Measurements from ENCODE around the gene PDCD7. TPM values are rescaled to one million over a fixed set of nuclear protein-coding genes. Genes with fewer than 3 reads are reported as not detected.

Gene PDCD7
- total RNA-seq, 1 donor from 2014 or later = 22.3 TPM

DNA sequence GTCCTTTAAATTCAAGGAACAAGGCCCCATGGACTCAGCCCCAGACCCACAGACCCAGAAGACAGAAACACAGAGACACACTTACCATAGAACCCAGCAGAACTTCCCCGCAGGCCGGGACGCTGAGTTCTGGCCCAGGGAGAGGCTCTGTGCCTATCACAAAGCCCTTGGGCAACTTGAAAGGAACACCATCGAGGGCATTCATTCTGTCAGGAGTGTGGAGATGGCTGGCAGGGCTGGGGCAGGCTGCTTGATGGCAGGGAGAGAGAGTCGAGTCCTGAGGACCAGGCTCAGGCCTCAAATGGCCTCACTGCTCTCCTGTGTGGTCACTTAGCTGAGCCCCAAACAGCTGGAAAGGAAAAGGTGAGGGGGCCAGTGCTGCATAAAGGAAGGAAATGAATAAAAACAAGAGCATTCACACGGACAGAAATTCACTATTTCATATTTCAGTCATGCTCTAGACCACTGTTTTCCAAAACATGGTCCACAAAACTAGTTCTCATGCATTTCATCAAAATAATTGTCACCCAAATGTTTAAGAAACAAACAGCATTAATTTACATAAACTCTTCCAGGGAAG, 27.5 kb downstream of the PDCD7 start:
- Mint-ChIP-seq H3K27me3 (ENCODE audit: unreplicated experiment) (no peaks in the 10 kb centered on the region), H3K4me3 (ENCODE audit: unreplicated experiment) (no peak overlapping the region), H3K27ac (ENCODE audit: unreplicated experiment) (no peak overlapping the region), H3K9me3 (ENCODE audit: unreplicated experiment) (no peaks in the 10 kb centered on the region), H3K36me3 (ENCODE audit: unreplicated experiment) (peaks cover 31% of the 10 kb centered on the region), H3K4me1 (ENCODE audit: unreplicated experiment) (peaks cover 7% of the 10 kb centered on the region)
- no peak for DNase-seq (ENCODE audit: extremely low spot score, unreplicated experiment)
- TF ChIP-seq CTCF (IDR thresholded peaks at IDR 0.05) = no peak

GRCh38 chr15:65105038-65105437, 28.6 kb downstream of the PDCD7 start:
- peaks cover 2% of the 10 kb centered on the region for H3K4me1 Mint-ChIP-seq (ENCODE audit: unreplicated experiment)
- H3K27me3 Mint-ChIP-seq (ENCODE audit: unreplicated experiment) = no peaks in the 10 kb centered on the region
- DNase-seq (ENCODE audit: extremely low spot score, unreplicated experiment) = no peak
- H3K27ac Mint-ChIP-seq (ENCODE audit: unreplicated experiment) = no peak overlapping the region
- no peak for TF ChIP-seq CTCF (IDR thresholded peaks at IDR 0.05)
- H3K36me3 Mint-ChIP-seq (ENCODE audit: unreplicated experiment) = peaks cover 35% of the 10 kb centered on the region
- no peaks in the 10 kb centered on the region for H3K9me3 Mint-ChIP-seq (ENCODE audit: unreplicated experiment)
- no peak overlapping the region for H3K4me3 Mint-ChIP-seq (ENCODE audit: unreplicated experiment)

DNA sequence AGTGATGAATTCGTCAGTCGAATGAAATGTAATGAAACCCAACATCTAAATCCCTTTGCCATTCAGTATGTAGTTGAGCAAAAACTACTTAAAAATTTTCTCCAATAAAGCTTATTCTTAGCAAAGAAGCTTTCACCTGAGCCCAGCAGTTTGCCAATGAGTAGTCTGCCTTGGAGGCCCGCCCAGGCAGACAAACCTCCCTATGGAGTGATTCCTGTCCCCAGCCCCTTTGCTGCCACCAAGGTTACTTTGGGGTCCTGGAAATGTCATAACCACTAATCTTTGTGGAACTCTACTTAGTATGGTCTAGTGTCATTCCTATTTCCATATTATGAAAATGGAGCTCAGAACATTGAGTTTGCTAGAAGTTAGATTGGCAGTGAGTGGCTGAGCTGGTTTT, 30.7 kb downstream of the PDCD7 start:
- Mint-ChIP-seq H3K36me3 (ENCODE audit: unreplicated experiment) (peaks cover 43% of the 10 kb centered on the region), H3K27ac (ENCODE audit: unreplicated experiment) (no peak overlapping the region), H3K4me1 (ENCODE audit: unreplicated experiment) (peaks cover 2% of the 10 kb centered on the region), H3K9me3 (ENCODE audit: unreplicated experiment) (no peaks in the 10 kb centered on the region), H3K4me3 (ENCODE audit: unreplicated experiment) (no peak overlapping the region), H3K27me3 (ENCODE audit: unreplicated experiment) (no peaks in the 10 kb centered on the region)
- no peak for DNase-seq (ENCODE audit: extremely low spot score, unreplicated experiment)
- no peak for TF ChIP-seq CTCF (IDR thresholded peaks at IDR 0.05)

DNA sequence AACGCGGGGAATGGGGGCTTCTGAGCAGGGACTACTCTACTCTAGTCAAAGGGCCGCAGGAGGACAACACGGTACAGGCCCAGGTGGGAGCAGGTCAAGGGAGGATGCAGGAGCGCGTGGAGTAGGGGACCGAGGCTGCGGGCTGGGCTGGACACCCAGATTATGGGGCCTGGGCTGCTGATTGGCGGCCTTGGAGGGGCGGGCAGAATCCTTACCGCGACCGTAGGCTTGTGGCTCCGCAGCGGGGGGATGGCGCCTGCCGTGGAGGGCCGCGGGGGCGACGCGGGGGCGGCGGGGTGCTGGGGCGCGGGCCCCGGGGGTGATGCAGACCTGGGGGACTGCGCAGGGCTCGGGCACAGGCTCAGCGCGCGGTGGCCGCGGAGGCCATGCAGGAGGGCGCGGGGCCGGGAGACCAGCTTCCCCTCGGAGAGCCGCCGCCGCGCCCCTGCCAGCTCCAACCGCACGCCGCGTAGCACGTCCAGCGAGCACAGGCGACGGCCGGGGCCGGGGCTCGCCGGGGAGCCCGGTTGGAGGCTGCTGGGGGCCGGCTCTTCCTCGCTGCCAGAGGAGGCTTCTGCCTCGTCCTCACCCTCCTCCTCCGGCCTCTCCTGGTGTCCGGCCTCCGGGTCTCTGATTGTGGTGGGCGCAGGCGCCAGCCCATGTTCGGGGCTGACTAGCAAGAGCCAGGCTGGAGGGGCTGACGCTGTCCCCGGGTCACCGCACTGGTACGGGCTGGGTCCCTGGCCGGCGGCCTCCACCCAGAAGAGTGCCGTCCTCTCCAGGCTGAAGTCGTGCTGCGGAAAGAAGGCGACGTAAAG, 31.5 kb downstream of the PDCD7 start:
- TF ChIP-seq CTCF (IDR thresholded peaks at IDR 0.05) = no peak
- H3K27me3 Mint-ChIP-seq (ENCODE audit: unreplicated experiment) = no peaks in the 10 kb centered on the region
- H3K36me3 Mint-ChIP-seq (ENCODE audit: unreplicated experiment) = peaks cover 48% of the 10 kb centered on the region
- no peak for DNase-seq (ENCODE audit: extremely low spot score, unreplicated experiment)
- no peak overlapping the region for H3K27ac Mint-ChIP-seq (ENCODE audit: unreplicated experiment)
- no peaks in the 10 kb centered on the region for H3K9me3 Mint-ChIP-seq (ENCODE audit: unreplicated experiment)
- H3K4me1 Mint-ChIP-seq (ENCODE audit: unreplicated experiment) = peaks cover 6% of the 10 kb centered on the region
- no peak overlapping the region for H3K4me3 Mint-ChIP-seq (ENCODE audit: unreplicated experiment)

DNA sequence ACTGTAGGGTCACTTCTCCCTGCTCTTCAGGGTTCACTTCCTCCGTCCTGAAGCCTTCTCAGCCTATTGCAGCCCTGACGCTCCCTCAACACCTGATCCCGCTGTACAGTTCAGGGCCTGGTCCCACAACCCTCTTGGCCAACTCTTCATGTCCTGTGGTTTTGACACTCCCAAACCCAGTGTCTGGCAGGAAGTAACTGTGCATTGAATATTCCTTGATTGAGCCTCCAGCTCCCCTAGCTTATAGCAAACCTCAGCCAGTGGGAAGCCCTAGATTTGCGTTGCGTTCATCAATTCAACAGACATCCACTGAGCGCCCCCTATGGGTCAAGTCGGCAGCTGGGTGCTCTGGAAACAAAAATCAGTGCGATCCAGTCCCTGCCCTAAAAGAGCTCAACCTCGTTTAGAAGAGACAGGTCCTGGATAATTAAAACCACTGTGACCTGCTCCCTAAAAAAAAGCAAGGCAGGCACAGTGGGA, 32.2 kb downstream of the PDCD7 start:
- no peak overlapping the region for H3K4me3 Mint-ChIP-seq (ENCODE audit: unreplicated experiment)
- H3K27ac Mint-ChIP-seq (ENCODE audit: unreplicated experiment) = no peak overlapping the region
- no peak for DNase-seq (ENCODE audit: extremely low spot score, unreplicated experiment)

More for the DNA sequence above, 32.2 kb downstream of the PDCD7 start:
- no peaks in the 10 kb centered on the region for H3K9me3 Mint-ChIP-seq (ENCODE audit: unreplicated experiment)
- H3K4me1 Mint-ChIP-seq (ENCODE audit: unreplicated experiment) = peaks cover 12% of the 10 kb centered on the region
- H3K36me3 Mint-ChIP-seq (ENCODE audit: unreplicated experiment) = peaks cover 49% of the 10 kb centered on the region
- TF ChIP-seq CTCF (IDR thresholded peaks at IDR 0.05) = peak; percentile 75
- H3K27me3 Mint-ChIP-seq (ENCODE audit: unreplicated experiment) = no peaks in the 10 kb centered on the region
